MM.1S (cell line): ENCODE results near the gene CMTM8.

ENCODE experiments used
- DNase-seq: peaks from one replicate; pipeline ENCODE4 v3.0.0-alpha.2; 2015
- H2AFZ ChIP-seq: fragments of 300-600 bp; sonication (generic); 2 replicates; pipeline ENCODE4 v1.6.0; 2016; ENCODE audit warnings: antibody characterized with exemption, low read length
- H3F3A ChIP-seq: fragments of 300-600 bp; sonication (generic); 2 replicates; pipeline ENCODE4 v1.6.1; 2016; ENCODE audit warnings: mild to moderate bottlenecking, antibody characterized with exemption, low read length, moderate library complexity, mixed read lengths; ENCODE audit not compliant: insufficient read depth
- H3K27ac ChIP-seq: fragments of 300-600 bp; sonication (generic); 2 replicates; pipeline ENCODE4 v1.5.1; 2016; ENCODE audit warnings: mild to moderate bottlenecking, low read length
- H3K27me3 ChIP-seq: fragments of 300-600 bp; sonication (generic); replicated peaks from 2 replicates; pipeline ENCODE4 v1.6.0; 2016; ENCODE audit warnings: low read length; ENCODE audit not compliant: insufficient read depth
- H3K36me3 ChIP-seq: fragments of 300-600 bp; sonication (generic); replicated peaks from 2 replicates; pipeline ENCODE4 v1.6.1; 2016; ENCODE audit warnings: mild to moderate bottlenecking, low read length, mixed read lengths; ENCODE audit not compliant: insufficient read depth
- H3K4me1 ChIP-seq: fragments of 300-600 bp; sonication (generic); 2 replicates; pipeline ENCODE4 v1.6.1; 2016; ENCODE audit warnings: low read length, mixed read lengths
- H3K4me2 ChIP-seq: fragments of 300-600 bp; sonication (generic); 2 replicates; pipeline ENCODE4 v1.6.0; 2016; ENCODE audit warnings: low read depth, low read length
- H3K4me3 ChIP-seq: fragments of 300-600 bp; sonication (generic); 2 replicates; pipeline ENCODE4 v1.5.1; 2016; ENCODE audit warnings: low read length, mixed read lengths
- H3K79me2 ChIP-seq: fragments of 300-600 bp; sonication (generic); 2 replicates; pipeline ENCODE4 v1.6.1; 2016; ENCODE audit warnings: mixed run types, low read length, mixed read lengths
- H3K9ac ChIP-seq: fragments of 300-600 bp; sonication (generic); 2 replicates; pipeline ENCODE4 v1.6.1; 2016; ENCODE audit warnings: low read length, mixed read lengths
- H3K9me2 ChIP-seq: fragments of 300-600 bp; sonication (generic); replicated peaks from 2 replicates; pipeline ENCODE4 v1.6.1; 2016; ENCODE audit warnings: mild to moderate bottlenecking, low read length, mixed read lengths; ENCODE audit not compliant: insufficient read depth
- H3K9me3 ChIP-seq: fragments of 300-600 bp; sonication (generic); replicated peaks from 2 replicates; pipeline ENCODE4 v1.6.1; 2016; ENCODE audit warnings: mild to moderate bottlenecking, low read length, mixed read lengths; ENCODE audit not compliant: insufficient read depth
- H4K20me1 ChIP-seq: fragments of 300-600 bp; sonication (generic); 2 replicates; pipeline ENCODE4 v1.6.1; 2016; ENCODE audit warnings: mild to moderate bottlenecking, low read length, moderate library complexity, mixed read lengths; ENCODE audit not compliant: insufficient read depth
- EZH2 ChIP-seq: fragments of 300-600 bp; sonication (generic); optimal IDR thresholded peaks from 2 replicates; pipeline ENCODE3; 2017; ENCODE audit warnings: low read depth, mild to moderate bottlenecking, antibody characterized with exemption, low read length, mixed read lengths
- EZH2phosphoT487 ChIP-seq: fragments of 300-600 bp; sonication (generic); IDR thresholded peaks from 2 replicates; pipeline ENCODE4 v1.6.1; 2018; ENCODE audit warnings: antibody characterized with exemption, low read length
- TF ChIP-seq, protein P1 (sequence below): fragments of 300-600 bp; sonication (generic); IDR thresholded peaks from 2 replicates; pipeline ENCODE4 v1.5.1; 2016; ENCODE audit warnings: antibody characterized with exemption, low read length, mixed read lengths

CMTM8 gene

DNA sequence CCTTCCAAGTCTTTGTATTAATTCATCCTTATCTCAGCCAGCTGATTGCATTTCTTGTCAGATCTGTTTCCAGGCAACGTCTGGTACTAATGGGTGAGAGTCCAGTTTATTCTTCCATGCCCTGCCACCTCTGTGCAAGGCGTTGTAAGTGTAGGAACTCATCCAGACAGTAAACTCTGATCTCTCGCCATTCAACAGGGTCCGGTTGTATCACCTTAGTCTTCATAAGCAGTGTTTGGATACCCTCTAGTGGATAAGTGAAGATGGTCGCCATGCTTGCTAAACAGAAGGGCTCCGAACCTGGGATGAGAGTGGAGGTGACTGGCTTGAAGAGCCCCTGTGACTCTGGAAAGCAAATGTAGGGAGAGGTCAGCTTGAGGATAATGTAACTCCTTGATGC is 101.6 kb downstream of the CMTM8 start:
- H2AFZ ChIP-seq: no peak overlapping the region

DNA sequence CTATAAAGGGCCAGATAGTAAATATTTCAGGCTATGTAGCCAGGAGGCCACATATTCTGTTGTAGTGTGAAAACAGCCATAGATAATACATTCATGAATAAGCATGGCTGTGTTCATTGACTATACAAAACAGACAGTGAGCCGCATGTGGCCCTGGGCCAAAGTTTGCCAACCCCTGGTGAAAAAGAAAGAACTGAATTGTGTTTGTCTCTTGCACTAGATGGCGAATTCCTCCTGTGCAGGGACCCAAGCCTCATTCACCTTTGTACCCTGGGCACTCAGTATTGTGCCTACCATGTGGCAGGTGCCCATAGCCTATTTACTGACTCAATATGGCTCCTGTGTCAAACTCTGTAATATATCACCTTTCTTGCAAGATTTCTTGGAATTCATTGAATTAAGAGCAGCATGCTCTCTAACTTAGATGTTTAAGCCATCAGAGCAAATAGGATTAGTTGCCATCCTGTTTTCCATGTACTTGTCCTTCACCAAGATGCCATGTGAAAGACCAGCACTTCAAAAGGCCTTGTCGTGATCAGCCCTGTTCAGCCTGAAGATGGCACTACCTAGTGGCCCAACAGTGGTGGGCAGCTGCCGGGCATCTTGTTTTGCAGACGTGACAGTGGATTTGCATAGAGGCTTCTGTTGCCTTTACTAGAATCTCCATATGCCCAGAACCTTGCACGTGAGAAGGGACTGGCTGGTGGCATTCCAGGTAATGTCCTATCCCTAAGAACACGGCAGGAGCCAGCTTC is 102.3 kb downstream of the CMTM8 start:
- Histone ChIP-seq H3K4me1 (no peaks in the 10 kb centered on the region), H3K36me3 (no peaks in the 10 kb centered on the region), H3K27ac (no peak overlapping the region), H4K20me1 (no peaks in the 10 kb centered on the region), H3K9me3 (no peaks in the 10 kb centered on the region), H3K4me2 (no peak overlapping the region), H3K9ac (no peak overlapping the region), H3K9me2 (no peaks in the 10 kb centered on the region), H3K4me3 (no peak overlapping the region), H3K27me3 (no peaks in the 10 kb centered on the region), H3K79me2 (no peaks in the 10 kb centered on the region), H2AFZ (no peak overlapping the region), H3F3A (no peaks in the 10 kb centered on the region)
- TF ChIP-seq EZH2 (no peak), EZH2phosphoT487 (no peak)
- TF ChIP-seq, protein P1, sequence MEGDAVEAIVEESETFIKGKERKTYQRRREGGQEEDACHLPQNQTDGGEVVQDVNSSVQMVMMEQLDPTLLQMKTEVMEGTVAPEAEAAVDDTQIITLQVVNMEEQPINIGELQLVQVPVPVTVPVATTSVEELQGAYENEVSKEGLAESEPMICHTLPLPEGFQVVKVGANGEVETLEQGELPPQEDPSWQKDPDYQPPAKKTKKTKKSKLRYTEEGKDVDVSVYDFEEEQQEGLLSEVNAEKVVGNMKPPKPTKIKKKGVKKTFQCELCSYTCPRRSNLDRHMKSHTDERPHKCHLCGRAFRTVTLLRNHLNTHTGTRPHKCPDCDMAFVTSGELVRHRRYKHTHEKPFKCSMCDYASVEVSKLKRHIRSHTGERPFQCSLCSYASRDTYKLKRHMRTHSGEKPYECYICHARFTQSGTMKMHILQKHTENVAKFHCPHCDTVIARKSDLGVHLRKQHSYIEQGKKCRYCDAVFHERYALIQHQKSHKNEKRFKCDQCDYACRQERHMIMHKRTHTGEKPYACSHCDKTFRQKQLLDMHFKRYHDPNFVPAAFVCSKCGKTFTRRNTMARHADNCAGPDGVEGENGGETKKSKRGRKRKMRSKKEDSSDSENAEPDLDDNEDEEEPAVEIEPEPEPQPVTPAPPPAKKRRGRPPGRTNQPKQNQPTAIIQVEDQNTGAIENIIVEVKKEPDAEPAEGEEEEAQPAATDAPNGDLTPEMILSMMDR: no peak
- no peak for DNase-seq

More for the DNA sequence above, 101.6 kb downstream of the CMTM8 start:
- no peak for DNase-seq
- Histone ChIP-seq H3K9ac (no peak overlapping the region), H3K36me3 (no peaks in the 10 kb centered on the region), H3K27me3 (no peaks in the 10 kb centered on the region), H3K9me2 (no peaks in the 10 kb centered on the region), H3K4me2 (no peak overlapping the region), H3K27ac (no peak overlapping the region), H4K20me1 (no peaks in the 10 kb centered on the region), H3K4me1 (no peaks in the 10 kb centered on the region), H3K4me3 (no peak overlapping the region), H3F3A (no peaks in the 10 kb centered on the region), H3K9me3 (no peaks in the 10 kb centered on the region), H3K79me2 (no peaks in the 10 kb centered on the region)
- TF ChIP-seq, protein P1: no peak
- TF ChIP-seq EZH2 (no peak), EZH2phosphoT487 (no peak)

DNA sequence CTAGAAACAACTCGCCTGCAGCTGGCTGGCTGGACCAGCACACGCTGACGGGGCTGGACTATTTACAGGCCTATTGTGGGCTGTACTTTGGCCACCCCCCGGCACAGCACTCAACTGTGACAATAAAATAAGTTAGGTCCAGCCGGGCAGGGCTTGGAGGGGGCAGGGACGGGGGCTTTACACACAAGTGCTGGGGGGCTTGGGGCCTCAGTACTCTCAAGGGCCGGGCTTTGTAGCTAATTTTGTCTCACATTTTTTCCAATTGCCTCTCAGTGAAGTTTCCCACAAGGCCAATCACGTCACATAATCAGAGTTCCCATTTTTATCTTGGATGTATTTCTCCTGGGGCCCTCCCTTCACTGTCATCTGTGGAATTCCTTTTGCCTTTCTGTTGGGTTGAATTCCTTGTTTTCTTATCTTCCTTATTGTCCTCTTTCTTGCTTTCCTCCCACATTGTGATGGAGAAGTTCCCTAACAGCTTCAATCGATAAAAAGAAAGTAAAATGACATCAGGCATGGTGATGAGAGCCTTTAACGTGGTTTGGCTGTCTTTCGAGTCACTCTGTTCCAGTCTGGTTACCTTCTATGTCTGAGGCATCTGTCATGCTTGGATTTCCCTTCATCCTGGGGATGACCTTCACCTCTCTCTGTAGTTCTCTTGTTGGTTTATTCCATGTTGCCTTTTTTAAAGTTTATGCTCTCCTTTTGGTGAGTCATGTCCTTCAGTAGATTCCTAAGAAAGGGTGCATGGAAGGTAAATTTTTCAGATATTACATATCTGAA is 109.1 kb downstream of the CMTM8 start:
- H3K9me2 ChIP-seq: no peaks in the 10 kb centered on the region
- no peak overlapping the region for H2AFZ ChIP-seq
- H3K9me3 ChIP-seq: no peaks in the 10 kb centered on the region
- TF ChIP-seq EZH2 (no peak), EZH2phosphoT487 (no peak)
- TF ChIP-seq, protein P1: no peak
- no peak overlapping the region for H3K4me3 ChIP-seq
- H3K27ac ChIP-seq: no peak overlapping the region
- H3K27me3 ChIP-seq: no peaks in the 10 kb centered on the region
- no peak overlapping the region for H3K9ac ChIP-seq
- no peak for DNase-seq
- no peaks in the 10 kb centered on the region for H3K4me1 ChIP-seq
- no peaks in the 10 kb centered on the region for H3K79me2 ChIP-seq
- H4K20me1 ChIP-seq: no peaks in the 10 kb centered on the region
- no peak overlapping the region for H3K4me2 ChIP-seq
- no peaks in the 10 kb centered on the region for H3K36me3 ChIP-seq
- H3F3A ChIP-seq: no peaks in the 10 kb centered on the region
